SK-N-SH (cell line): Measurements from ENCODE around the gene ATP6V1B1. TPM values are rescaled to one million over a fixed set of nuclear protein-coding genes. Genes with fewer than 3 reads are reported as not detected.

Experiments
- CTCF ChIA-PET: fragments of 300-600, 350-600 bp; formaldehyde crosslinking; extraction: SDS; loops from one replicate; lab custom pipeline; 2021; lab: Yijun Ruan, JAX
- POLR2A ChIA-PET: fragments of 350-600 bp; sonication (Branson Sonifier 250); formaldehyde crosslinking; extraction: SDS; loops from one replicate; lab custom pipeline; 2020; ENCODE audit warnings: antibody characterized with exemption, inconsistent platforms; lab: Yijun Ruan, JAX
- DNase-seq: peaks from one replicate; pipeline ENCODE4 v3.0.0; 2012
- H2AFZ ChIP-seq: fragments of 200-600 bp; sonication (generic); 2 replicates; pipeline ENCODE4 v1.8.1; 2016; ENCODE audit warnings: antibody characterized with exemption, mild to moderate bottlenecking, low read depth
- H3F3A ChIP-seq: fragments of 200-600 bp; sonication (generic); replicated peaks from 2 replicates; pipeline ENCODE3; 2016; ENCODE audit warnings: antibody characterized with exemption, mild to moderate bottlenecking; ENCODE audit not compliant: insufficient read depth
- H3K27ac ChIP-seq, 2 experiments: fragments of 200-500 bp in 1 of 2; fragments of 200-600 bp in 1 of 2; sonication (Bioruptor generic) in 1 of 2; sonication (generic), shearing (Covaris generic) in 1 of 2; 2 replicates each; pipeline versions ENCODE4 v1.5.1 to v1.6.1; 2014 to 2016; ENCODE audit warnings: low read depth in 2 of 2, inconsistent platforms in 1 of 2, low read length in 1 of 2, mild to moderate bottlenecking in 1 of 2, mixed read lengths in 1 of 2
- H3K27me3 ChIP-seq: fragments of 200-600 bp; sonication (generic), shearing (Covaris generic); 2 replicates; pipeline ENCODE4 v1.6.1; 2016; ENCODE audit warnings: mixed run types; ENCODE audit not compliant: insufficient read depth
- H3K36me3 ChIP-seq, 2 experiments: fragments of 200-500 bp in 1 of 2; fragments of 200-600 bp in 1 of 2; sonication (Bioruptor generic) in 1 of 2; sonication (generic) in 1 of 2; replicated peaks in 1 of 2; 2 replicates each; pipeline versions ENCODE3 to v1.5.1; 2014 to 2016; ENCODE audit warnings: low read length in 1 of 2, mild to moderate bottlenecking in 1 of 2; ENCODE audit not compliant: insufficient read depth in 2 of 2, control insufficient read depth in 1 of 2
- H3K4me1 ChIP-seq, 2 experiments: fragments of 200-500 bp in 1 of 2; fragments of 200-600 bp in 1 of 2; sonication (Bioruptor generic) in 1 of 2; sonication (generic), shearing (Covaris generic) in 1 of 2; 2 replicates each; pipeline versions ENCODE4 v1.5.1 to v1.6.1; 2014 to 2016; ENCODE audit warnings: low read depth in 1 of 2, low read length in 1 of 2, mixed run types in 1 of 2; ENCODE audit not compliant: insufficient read depth in 2 of 2, control insufficient read depth in 1 of 2
- H3K4me2 ChIP-seq: fragments of 200-600 bp; sonication (generic), shearing (Covaris generic); 2 replicates; pipeline ENCODE4 v1.6.1; 2017; ENCODE audit warnings: mixed run types
- H3K4me3 ChIP-seq, 2 experiments: fragments of 200-500 bp in 1 of 2; fragments of 200-600 bp in 1 of 2; sonication (Bioruptor generic) in 1 of 2; sonication (generic), shearing (Covaris generic) in 1 of 2; 2 replicates each; pipeline versions ENCODE4 v1.5.1 to v1.8.1; 2014 to 2016; ENCODE audit warnings: low read depth in 2 of 2, inconsistent platforms in 1 of 2, low read length in 1 of 2, mild to moderate bottlenecking in 1 of 2, mixed read lengths in 1 of 2, moderate library complexity in 1 of 2
- H3K79me2 ChIP-seq: fragments of 200-600 bp; sonication (generic); 2 replicates; pipeline ENCODE4 v1.8.1; 2017; ENCODE audit warnings: mild to moderate bottlenecking; ENCODE audit not compliant: insufficient read depth
- H3K9ac ChIP-seq: fragments of 200-600 bp; sonication (generic); 2 replicates; pipeline ENCODE4 v1.6.1; 2017; ENCODE audit warnings: mixed run types
- H3K9me2 ChIP-seq: fragments of 200-600 bp; sonication (generic); 2 replicates; pipeline ENCODE4 v1.6.1; 2017; ENCODE audit warnings: mixed run types
- H3K9me3 ChIP-seq: fragments of 200-600 bp; sonication (generic); 2 replicates; pipeline ENCODE4 v1.6.1; 2017; ENCODE audit warnings: mixed run types, mild to moderate bottlenecking, moderate library complexity
- H4K20me1 ChIP-seq: fragments of 200-600 bp; sonication (generic); 2 replicates; pipeline ENCODE4 v1.6.1; 2017; ENCODE audit warnings: mild to moderate bottlenecking, mixed run types; ENCODE audit not compliant: insufficient read depth
- CHD2 ChIP-seq: fragments of 150-350 bp; IDR thresholded peaks from 2 replicates; pipeline ENCODE4 v1.6.1; 2018; ENCODE audit warnings: low read length; ENCODE audit not compliant: partially characterized antibody
- CTCF ChIP-seq: fragments of 200-600 bp; sonication (generic); IDR thresholded peaks from 2 replicates; pipeline ENCODE4 v1.6.1; 2017; ENCODE audit warnings: antibody characterized with exemption, mild to moderate bottlenecking, moderate library complexity
- EP300 ChIP-seq, 2 experiments: IDR thresholded peaks; 2 replicates each; pipeline versions ENCODE4 v1.4.0 to v1.6.1; 2012; ENCODE audit warnings: borderline replicate concordance in 1 of 2, low read depth in 1 of 2, low read length in 1 of 2
- FOXJ3 ChIP-seq: sonication (generic); formaldehyde crosslinking; IDR thresholded peaks from 2 replicates; pipeline ENCODE4 v1.5.1; 2020; ENCODE audit warnings: mild to moderate bottlenecking, missing genetic modification reagents
- GABPA ChIP-seq: IDR thresholded peaks from 2 replicates; pipeline ENCODE4 v1.4.0; 2012; ENCODE audit warnings: low read depth, mild to moderate bottlenecking
- GATA2 ChIP-seq: sonication (generic); formaldehyde crosslinking; IDR thresholded peaks from 2 replicates; pipeline ENCODE4 v1.5.0; 2020; ENCODE audit warnings: mild to moderate bottlenecking, missing genetic modification reagents
- MXI1 ChIP-seq: IDR thresholded peaks from 2 replicates; pipeline ENCODE4 v1.6.1; 2012; ENCODE audit warnings: mild to moderate bottlenecking, low read depth, low read length, improper control_type of control experiment
- NFIC ChIP-seq: IDR thresholded peaks from 2 replicates; pipeline ENCODE4 v1.4.0; 2012; ENCODE audit warnings: borderline replicate concordance
- PBX3 ChIP-seq: IDR thresholded peaks from 2 replicates; pipeline ENCODE4; 2012
- RAD21 ChIP-seq: IDR thresholded peaks from 2 replicates; pipeline ENCODE4 v1.6.1; 2012; ENCODE audit warnings: mild to moderate bottlenecking, low read length
- RCOR1 ChIP-seq: fragments of 150-350 bp; IDR thresholded peaks from 2 replicates; pipeline ENCODE4 v1.6.1; 2017; ENCODE audit warnings: antibody characterized with exemption, low read length
- TCF12 ChIP-seq: IDR thresholded peaks from 2 replicates; pipeline ENCODE4 v1.4.0; 2012
- USF2 ChIP-seq: fragments of 150-350 bp; IDR thresholded peaks from 2 replicates; pipeline ENCODE4 v1.6.1; 2017; ENCODE audit warnings: antibody characterized with exemption, low read length, low read depth, borderline replicate concordance
- WGBS: methylation state at CpG from one replicate; pipeline ENCODE4 v1.1.6; 2017; ENCODE audit warnings: low lambda C conversion rate; 5-methylcytosine and 5-hydroxymethylcytosine counted together
- polyA plus RNA-seq, 3 experiments: library from polyadenylated mRNA; depleted of rRNA; stranded (reverse); fragments of >200 nt; gene quantifications; 2 replicates each; pipeline ENCODE4 v1.2.3, GENCODE V29; 2012

The ATP6V1B1 gene
- polyA plus RNA-seq, 1 of the 3 experiments (the other 2 are of a cell fraction), result 4.9 TPM

- Histone ChIP-seq H2AFZ (no peak overlapping the region), H3K4me1 (peaks cover 5 to 19% of the 10 kb centered on the region in 2 experiments; a peak in 2 of 4 replicates), H3K79me2 (no peaks in the 10 kb centered on the region), H4K20me1 (no peaks in the 10 kb centered on the region), H3K4me3 (no peak overlapping the region), H3K27ac (peak overlapping the region in 1 of 2 experiments; percentile 18; a peak in 1 of 4 replicates), H3K27me3 (no peaks in the 10 kb centered on the region), H3K4me2 (no peak overlapping the region), H3K9ac (no peak overlapping the region), H3K36me3 (no peaks in the 10 kb centered on the region), H3F3A (peaks cover 3% of the 10 kb centered on the region), H3K9me2 (no peaks in the 10 kb centered on the region), H3K9me3 (no peaks in the 10 kb centered on the region)
- POLR2A ChIA-PET, result no interaction called here
- TF ChIP-seq TCF12 (peak; percentile 25; the same call in 1 of the 2 replicates), CTCF (no peak), NFIC (no peak), FOXJ3 (CRISPR knock-in tag) (0 out of 2 replicates have a peak, but pooled peaks have one; percentile 65), GABPA (no peak), PBX3 (no peak), GATA2 (CRISPR knock-in tag) (0 out of 2 replicates have a peak, but pooled peaks have one; percentile 34), RCOR1 (peak; percentile 64), CHD2 (peak; percentile 60), USF2 (no peak), MXI1 (peak; percentile 62; the same call in 1 of the 2 replicates), RAD21 (0 out of 2 replicates have a peak, but pooled peaks have one; percentile 4), EP300 (IDR thresholded peaks at IDR 0.05; ENCODE audit: borderline replicate concordance in 1 of 2, low read depth in 1 of 2, low read length in 1 of 2) (peak in 1 of 2 experiments; percentile 32; a peak in 1 of 4 replicates)
- DNase-seq, result peak; percentile 73
- WGBS, result 64% methylated on average over 6 of the region's 6 CpGs
- CTCF ChIA-PET, result interaction anchor here (0.7 to 8.6 kb wide), 15 partner anchors 12 to 157 kb away, joined by 3 to 127 read pairs (median 3); partner anchors contain the start of gene FIGLA
These were observed 6.9 kb downstream of the ATP6V1B1 start for GRCh38 chr2:70942396-70943204.
